ENCODE data around the gene GNB4.

GNB4 gene

DNA sequence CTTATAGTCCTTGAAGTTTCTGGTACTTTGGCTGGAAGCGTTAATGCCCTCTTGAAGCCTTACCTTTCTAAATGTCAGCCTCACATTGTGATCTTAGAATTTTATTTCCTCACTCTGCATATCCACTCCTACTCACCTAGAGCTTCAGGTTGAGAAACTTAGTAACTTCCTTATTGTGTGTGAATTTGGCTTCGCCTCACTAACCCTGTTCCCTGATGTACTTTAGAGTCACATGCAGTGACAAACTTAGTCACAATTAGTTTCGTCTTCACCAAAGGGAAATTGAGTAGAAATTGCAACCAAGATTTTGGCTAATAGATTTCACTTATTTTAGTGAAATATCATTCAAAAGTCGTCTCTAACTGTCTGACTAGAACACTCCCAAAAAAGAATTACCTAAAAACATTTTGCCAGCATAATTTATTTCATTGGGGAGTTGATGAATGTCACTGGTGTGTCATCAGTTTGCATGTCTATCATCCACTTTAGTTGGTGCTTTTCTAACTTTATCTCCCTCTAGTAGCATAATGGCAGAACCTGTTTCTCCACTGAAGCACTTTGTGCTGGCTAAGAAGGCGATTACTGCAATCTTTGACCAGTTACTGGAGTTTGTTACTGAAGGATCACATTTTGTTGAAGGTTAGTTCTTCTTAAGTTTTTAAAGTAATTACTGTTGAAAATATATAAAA lies 102.8 kb downstream of the GNB4 start:
- peak; percentile 44 for DNase-seq (ENCODE audit: low spot score)

DNA sequence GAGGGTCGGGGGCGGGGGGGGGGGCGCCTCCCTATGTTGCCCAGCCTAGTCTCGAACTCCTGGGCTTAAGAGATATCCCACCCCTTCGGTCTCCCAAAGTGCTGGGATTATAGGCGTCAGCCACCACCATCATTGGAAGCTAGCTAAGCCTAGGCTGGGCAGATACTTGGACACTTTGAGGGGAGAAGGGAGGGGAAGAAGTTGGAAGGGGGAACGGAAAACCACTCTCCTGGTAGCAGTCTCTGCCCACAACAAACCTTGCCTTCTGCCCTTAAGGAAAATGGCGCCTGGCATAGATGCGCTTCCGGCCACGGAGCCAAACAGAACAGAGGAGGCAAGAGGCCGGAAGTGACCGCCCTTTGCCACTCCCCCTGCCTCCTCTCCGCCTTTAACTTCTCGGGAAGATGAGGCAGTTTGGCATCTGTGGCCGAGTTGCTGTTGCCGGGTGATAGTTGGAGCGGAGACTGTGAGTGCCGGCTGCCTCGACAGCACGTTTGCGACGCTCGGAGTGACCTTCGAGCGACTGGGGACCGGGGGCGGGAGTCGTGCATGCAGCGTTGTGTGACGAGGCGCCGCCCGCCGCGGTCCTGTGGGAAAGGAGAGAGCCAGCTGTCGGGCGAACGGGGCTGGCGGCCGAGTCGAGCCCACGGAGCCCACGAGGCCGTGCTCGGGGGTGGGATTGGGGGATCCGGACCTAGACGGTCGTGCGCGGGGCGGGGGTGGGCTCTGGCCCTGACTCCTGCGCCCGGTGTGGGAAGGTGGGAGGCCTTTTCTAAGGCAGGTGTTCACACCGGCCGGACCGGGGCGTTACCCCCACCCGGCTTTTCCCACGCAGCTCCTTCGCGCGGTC lies 103.7 kb downstream of the GNB4 start, which contains the start of gene MFN1:
MFN1 (plus strand) TSS at position 365 of the 850 bp plus-strand sequence. CDS start 1,143 bp downstream, outside the sequence.
- peak; percentile 95 for DNase-seq (ENCODE audit: low spot score)
